ENCODE measurements around the gene RBM39.
A peak's percentile ranks its signal among the peaks of the same experiment; 100 is the strongest.
"Not testable (repeated sequence)": the region's sequence is repeated elsewhere in the genome, so short reads cannot be mapped to it uniquely, and the experiment has no call there.

The RBM39 gene

DNA sequence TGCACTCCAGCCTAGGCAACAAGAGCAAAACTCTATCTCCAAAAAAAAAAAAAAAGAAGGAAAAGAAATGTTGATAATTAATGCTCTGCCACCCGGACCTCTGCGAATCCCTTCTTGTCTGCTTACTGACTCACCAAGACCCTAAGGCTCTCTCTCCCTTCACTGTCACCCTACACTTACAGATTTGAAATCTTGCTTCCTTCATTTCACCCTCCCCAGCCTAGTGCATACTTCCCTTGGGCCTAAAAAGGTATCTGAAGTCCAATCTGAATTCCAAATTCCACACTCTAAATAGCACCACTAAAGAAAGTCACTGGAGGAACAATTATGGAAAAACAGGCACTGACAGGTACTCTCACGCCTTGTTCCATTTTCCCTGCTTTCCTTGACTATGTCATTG, 20.4 kb upstream of the RBM39 start:
- H3K18ac ChIP-seq (ENCODE audit: low read length) = no peak overlapping the region
- no peak overlapping the region for H2AFZ ChIP-seq (ENCODE audit: low read length)
- DNase-seq (ENCODE audit: low spot score) = no peak
- no peaks in the 10 kb centered on the region for H3K4me1 ChIP-seq (ENCODE audit: control insufficient read depth in 2 of 2, insufficient read depth in 1 of 2, low read depth in 1 of 2, low read length in 2 of 2)
- H3K9ac ChIP-seq (ENCODE audit: low read depth, low read length, poor library complexity) = no peak overlapping the region
- no peak overlapping the region for H3K4me2 ChIP-seq (ENCODE audit: insufficient read depth, low read length, poor library complexity, severe bottlenecking)
- no peak overlapping the region for H2AK5ac ChIP-seq (ENCODE audit: low read depth, low read length)
- H3K27ac ChIP-seq (replicated peaks; ENCODE audit: low read length) = no peak overlapping the region
- H4K8ac ChIP-seq (ENCODE audit: low read depth, low read length) = no peak overlapping the region
- H3K27me3 ChIP-seq (ENCODE audit: control insufficient read depth in 3 of 3, insufficient read depth in 3 of 3, low read depth in 1 of 3, low read length in 3 of 3) = no peaks in the 10 kb centered on the region
- no peak overlapping the region for H3K4me3 ChIP-seq (ENCODE audit: low read length in 2 of 2)
- H2BK120ac ChIP-seq (ENCODE audit: low read depth, low read length) = no peak overlapping the region
- no peaks in the 10 kb centered on the region for H3K9me3 ChIP-seq (replicated peaks in 1 of 2; ENCODE audit: control insufficient read depth in 2 of 2, insufficient read depth in 1 of 2, low read depth in 1 of 2, low read length in 2 of 2)
- no CpG with 5 or more reads among the region's 3 CpGs for WGBS, 2 donors (ENCODE audit: extremely low coverage in 2 of 2, insufficient read length in 2 of 2, insufficient replicate concordance in 1 of 2)
- no peak overlapping the region for H3K4ac ChIP-seq (ENCODE audit: low read length)
- no peak overlapping the region for H2BK12ac ChIP-seq (ENCODE audit: low read length)
- no peaks in the 10 kb centered on the region for H3K36me3 ChIP-seq (replicated peaks in 1 of 2; ENCODE audit: control insufficient read depth in 2 of 2, insufficient read depth in 2 of 2, low read length in 2 of 2)
- H3K23ac ChIP-seq (ENCODE audit: low read depth, low read length, poor library complexity) = no peak overlapping the region
- no peaks in the 10 kb centered on the region for H3K79me1 ChIP-seq (ENCODE audit: low read depth, low read length)
- H4K91ac ChIP-seq (ENCODE audit: low read depth, low read length, poor library complexity) = no peak overlapping the region
- H3K14ac ChIP-seq (ENCODE audit: low read length) = no peak overlapping the region
- H2BK5ac ChIP-seq (ENCODE audit: low read length) = no peak overlapping the region
- H2BK15ac ChIP-seq (ENCODE audit: low read length) = no peak overlapping the region

DNA sequence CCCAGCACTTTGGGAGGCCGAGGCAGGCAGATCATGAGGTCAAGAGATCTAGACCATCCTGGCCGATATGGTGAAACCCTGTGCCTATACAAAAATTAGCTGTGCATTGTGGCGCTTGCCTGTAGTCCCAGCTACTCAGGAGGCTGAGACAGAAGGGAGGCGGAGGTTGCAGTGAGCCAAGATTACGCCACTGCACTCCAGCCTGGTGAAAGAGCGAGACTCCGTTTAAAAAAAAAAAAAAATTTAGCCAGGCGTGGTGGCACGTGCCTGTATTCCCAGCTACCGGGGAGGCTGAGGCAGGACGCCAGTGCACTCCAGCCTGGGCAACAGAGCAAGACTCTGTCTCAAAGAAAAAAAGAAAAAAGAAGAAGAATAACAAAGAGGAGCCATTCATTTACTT, 19.5 kb upstream of the RBM39 start:
- not testable (repeated sequence) for H3K27me3 ChIP-seq (ENCODE audit: control insufficient read depth in 3 of 3, insufficient read depth in 3 of 3, low read depth in 1 of 3, low read length in 3 of 3); H3K27ac ChIP-seq (replicated peaks; ENCODE audit: low read length); H2BK120ac ChIP-seq (ENCODE audit: low read depth, low read length); H3K14ac ChIP-seq (ENCODE audit: low read length); H2BK5ac ChIP-seq (ENCODE audit: low read length); H3K23ac ChIP-seq (ENCODE audit: low read depth, low read length, poor library complexity); H3K9ac ChIP-seq (ENCODE audit: low read depth, low read length, poor library complexity); H4K8ac ChIP-seq (ENCODE audit: low read depth, low read length); H3K36me3 ChIP-seq (replicated peaks in 1 of 2; ENCODE audit: control insufficient read depth in 2 of 2, insufficient read depth in 2 of 2, low read length in 2 of 2); H2BK15ac ChIP-seq (ENCODE audit: low read length); H4K91ac ChIP-seq (ENCODE audit: low read depth, low read length, poor library complexity); H3K18ac ChIP-seq (ENCODE audit: low read length); H3K79me1 ChIP-seq (ENCODE audit: low read depth, low read length); H3K4me2 ChIP-seq (ENCODE audit: insufficient read depth, low read length, poor library complexity, severe bottlenecking); H2AK5ac ChIP-seq (ENCODE audit: low read depth, low read length); DNase-seq (ENCODE audit: low spot score); H2BK12ac ChIP-seq (ENCODE audit: low read length); H3K4me3 ChIP-seq (ENCODE audit: low read length in 2 of 2); H2AFZ ChIP-seq (ENCODE audit: low read length); H3K4ac ChIP-seq (ENCODE audit: low read length); H3K9me3 ChIP-seq (replicated peaks in 1 of 2; ENCODE audit: control insufficient read depth in 2 of 2, insufficient read depth in 1 of 2, low read depth in 1 of 2, low read length in 2 of 2); H3K4me1 ChIP-seq (ENCODE audit: control insufficient read depth in 2 of 2, insufficient read depth in 1 of 2, low read depth in 1 of 2, low read length in 2 of 2)
- no CpG with 5 or more reads among the region's 11 CpGs for WGBS, 2 donors (ENCODE audit: extremely low coverage in 2 of 2, insufficient read length in 2 of 2, insufficient replicate concordance in 1 of 2)

DNA sequence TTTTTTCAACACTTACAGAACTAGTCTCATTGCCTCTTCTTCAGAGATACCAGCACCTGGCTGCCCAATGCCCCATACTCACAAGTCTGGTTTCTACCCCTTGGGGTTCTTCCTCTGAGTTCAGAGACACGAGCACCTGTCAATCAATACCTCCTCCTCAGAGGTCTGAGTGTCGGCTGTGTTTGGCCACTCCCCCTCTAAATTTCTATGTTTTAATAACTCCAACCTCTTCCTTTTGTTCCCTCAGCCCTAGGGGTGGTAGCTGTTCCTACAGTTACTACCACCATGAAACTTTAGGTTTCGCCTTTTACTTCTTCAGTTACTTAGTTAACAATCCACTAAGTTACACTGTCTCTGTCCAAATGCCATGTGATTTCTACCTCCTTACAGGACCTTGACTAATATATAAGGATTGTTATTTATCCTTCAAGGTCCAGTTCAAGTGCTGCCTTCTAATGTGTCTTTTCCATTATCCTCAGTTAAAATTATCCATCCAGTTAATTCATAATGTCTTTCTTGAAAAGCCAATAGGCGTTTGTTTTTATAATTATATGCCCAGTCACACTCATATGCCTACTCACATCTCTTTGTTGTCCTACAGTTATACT, 15.1 kb upstream of the RBM39 start:
- H2AK5ac ChIP-seq (ENCODE audit: low read depth, low read length) = no peak overlapping the region
- no peak overlapping the region for H2BK15ac ChIP-seq (ENCODE audit: low read length)
- H2BK5ac ChIP-seq (ENCODE audit: low read length) = no peak overlapping the region
- no CpG with 5 or more reads among the region's 4 CpGs for WGBS, 2 donors (ENCODE audit: extremely low coverage in 2 of 2, insufficient read length in 2 of 2, insufficient replicate concordance in 1 of 2)
- no peak overlapping the region for H3K23ac ChIP-seq (ENCODE audit: low read depth, low read length, poor library complexity)
- DNase-seq (ENCODE audit: low spot score) = no peak
- H4K91ac ChIP-seq (ENCODE audit: low read depth, low read length, poor library complexity) = no peak overlapping the region
- peak overlapping the region; percentile 30 for H2AFZ ChIP-seq (ENCODE audit: low read length)
- no peaks in the 10 kb centered on the region for H3K36me3 ChIP-seq (replicated peaks in 1 of 2; ENCODE audit: control insufficient read depth in 2 of 2, insufficient read depth in 2 of 2, low read length in 2 of 2)
- H3K14ac ChIP-seq (ENCODE audit: low read length) = no peak overlapping the region
- H3K27ac ChIP-seq (replicated peaks; ENCODE audit: low read length) = no peak overlapping the region
- no peaks in the 10 kb centered on the region for H3K9me3 ChIP-seq (replicated peaks in 1 of 2; ENCODE audit: control insufficient read depth in 2 of 2, insufficient read depth in 1 of 2, low read depth in 1 of 2, low read length in 2 of 2)
- no peak overlapping the region for H2BK12ac ChIP-seq (ENCODE audit: low read length)
- no peak overlapping the region for H2BK120ac ChIP-seq (ENCODE audit: low read depth, low read length)
- no peak overlapping the region for H3K4me3 ChIP-seq (ENCODE audit: low read length in 2 of 2)
- no peaks in the 10 kb centered on the region for H3K79me1 ChIP-seq (ENCODE audit: low read depth, low read length)
- no peak overlapping the region for H3K4me2 ChIP-seq (ENCODE audit: insufficient read depth, low read length, poor library complexity, severe bottlenecking)
- H3K18ac ChIP-seq (ENCODE audit: low read length) = no peak overlapping the region
- H3K27me3 ChIP-seq (ENCODE audit: control insufficient read depth in 3 of 3, insufficient read depth in 3 of 3, low read depth in 1 of 3, low read length in 3 of 3) = no peaks in the 10 kb centered on the region
- H3K4ac ChIP-seq (ENCODE audit: low read length) = no peak overlapping the region
- no peak overlapping the region for H3K9ac ChIP-seq (ENCODE audit: low read depth, low read length, poor library complexity)
- no peak overlapping the region for H4K8ac ChIP-seq (ENCODE audit: low read depth, low read length)
- no peaks in the 10 kb centered on the region for H3K4me1 ChIP-seq (ENCODE audit: control insufficient read depth in 2 of 2, insufficient read depth in 1 of 2, low read depth in 1 of 2, low read length in 2 of 2)

DNA sequence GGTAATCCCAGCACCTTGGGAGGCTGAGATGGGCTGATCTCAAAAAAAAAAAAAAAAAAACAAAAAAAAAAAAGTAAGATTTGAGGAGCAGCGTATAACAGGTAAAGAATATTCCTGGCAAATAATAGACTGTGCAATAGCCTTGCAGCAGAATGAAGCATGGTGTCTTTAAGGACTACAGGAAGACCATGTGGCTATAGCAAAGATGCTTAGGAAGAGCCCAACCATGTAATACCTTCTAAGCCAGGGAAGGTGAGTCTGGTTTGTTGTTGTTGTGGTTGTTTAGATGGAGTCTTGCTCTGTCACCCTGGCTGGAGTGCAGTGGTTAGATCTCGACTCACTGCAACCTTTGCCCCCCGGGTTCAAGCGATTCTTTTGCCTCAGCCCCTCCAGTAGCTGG, 14.3 kb upstream of the RBM39 start:
- H3K27ac ChIP-seq (replicated peaks; ENCODE audit: low read length) = no peak overlapping the region

More for the DNA sequence above, 14.3 kb upstream of the RBM39 start:
- Histone ChIP-seq H3K4me3 (ENCODE audit: low read length in 2 of 2) (no peak overlapping the region), H3K23ac (ENCODE audit: low read depth, low read length, poor library complexity) (no peak overlapping the region), H3K36me3 (replicated peaks in 1 of 2; ENCODE audit: control insufficient read depth in 2 of 2, insufficient read depth in 2 of 2, low read length in 2 of 2) (no peaks in the 10 kb centered on the region), H3K14ac (ENCODE audit: low read length) (no peak overlapping the region), H2BK120ac (ENCODE audit: low read depth, low read length) (no peak overlapping the region), H4K8ac (ENCODE audit: low read depth, low read length) (no peak overlapping the region), H2AK5ac (ENCODE audit: low read depth, low read length) (no peak overlapping the region), H3K79me1 (ENCODE audit: low read depth, low read length) (no peaks in the 10 kb centered on the region), H3K9me3 (replicated peaks in 1 of 2; ENCODE audit: control insufficient read depth in 2 of 2, insufficient read depth in 1 of 2, low read depth in 1 of 2, low read length in 2 of 2) (no peaks in the 10 kb centered on the region), H3K27me3 (ENCODE audit: control insufficient read depth in 3 of 3, insufficient read depth in 3 of 3, low read depth in 1 of 3, low read length in 3 of 3) (no peaks in the 10 kb centered on the region), H3K4ac (ENCODE audit: low read length) (no peak overlapping the region), H2AFZ (ENCODE audit: low read length) (no peak overlapping the region), H2BK15ac (ENCODE audit: low read length) (no peak overlapping the region), H4K91ac (ENCODE audit: low read depth, low read length, poor library complexity) (no peak overlapping the region), H3K18ac (ENCODE audit: low read length) (no peak overlapping the region), H2BK12ac (ENCODE audit: low read length) (no peak overlapping the region), H2BK5ac (ENCODE audit: low read length) (no peak overlapping the region), H3K4me2 (ENCODE audit: insufficient read depth, low read length, poor library complexity, severe bottlenecking) (no peak overlapping the region), H3K9ac (ENCODE audit: low read depth, low read length, poor library complexity) (no peak overlapping the region), H3K4me1 (ENCODE audit: control insufficient read depth in 2 of 2, insufficient read depth in 1 of 2, low read depth in 1 of 2, low read length in 2 of 2) (no peaks in the 10 kb centered on the region)
- no CpG with 5 or more reads among the region's 4 CpGs for WGBS, 2 donors (ENCODE audit: extremely low coverage in 2 of 2, insufficient read length in 2 of 2, insufficient replicate concordance in 1 of 2)
- DNase-seq (ENCODE audit: low spot score) = no peak
